ENCODE measurements around the gene SLC24A3. TPM values are rescaled to one million over a fixed set of nuclear protein-coding genes. Genes with fewer than 3 reads are reported as not detected.
A peak's percentile ranks its signal among the peaks of the same experiment; 100 is the strongest.

Gene SLC24A3
- total RNA-seq, 1 experiment from 2014 or later: 0.34 TPM

DNA sequence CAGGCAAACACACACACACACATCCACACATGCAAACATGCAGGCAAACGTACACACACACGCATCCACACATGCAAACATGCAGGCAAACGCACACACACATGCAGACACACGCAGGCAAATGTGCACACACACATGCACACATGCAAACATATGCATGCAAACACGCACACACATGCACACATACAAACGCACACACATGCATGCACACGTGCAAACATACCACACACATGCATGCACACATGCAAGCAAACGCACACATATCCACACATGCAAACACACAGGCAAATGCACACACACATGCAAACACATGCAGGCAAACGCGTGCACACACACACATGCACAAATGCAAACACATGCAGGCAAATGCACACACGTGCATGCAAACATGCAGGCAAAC lies 498.7 kb downstream of the SLC24A3 start:
- Histone ChIP-seq H3K4me1 (peaks cover 30% of the 10 kb centered on the region), H3K4me3 (no peak overlapping the region), H3K27me3 (no peaks in the 10 kb centered on the region), H3K36me3 (no peaks in the 10 kb centered on the region), H3K27ac (no peak overlapping the region), H3K9me3 (replicated peaks) (no peaks in the 10 kb centered on the region)
- no peak for DNase-seq

DNA sequence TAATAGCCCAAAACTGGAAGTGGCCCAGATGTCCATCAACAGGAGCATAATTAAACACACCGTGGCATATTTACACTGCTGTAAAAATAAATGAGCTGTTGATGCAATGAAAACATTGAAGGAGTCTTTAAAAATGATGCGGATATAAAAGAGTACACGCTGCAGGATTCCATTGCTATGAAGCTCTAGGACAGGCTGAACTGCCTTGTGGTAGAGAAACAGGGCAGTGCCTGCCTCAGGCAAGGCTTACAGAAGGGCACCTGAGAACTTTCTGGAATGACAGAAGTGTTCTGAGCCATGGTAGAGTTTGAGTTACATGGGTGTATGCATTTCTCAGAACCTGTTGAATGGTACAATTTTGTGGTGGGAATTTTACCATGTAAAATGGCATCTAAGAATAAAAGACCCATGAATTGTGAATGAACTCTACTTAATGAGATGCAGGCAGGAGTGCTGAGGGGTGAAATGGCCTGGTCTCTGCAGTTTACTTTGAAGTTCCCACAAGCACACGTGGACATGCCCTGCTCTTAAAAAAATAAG lies 500.3 kb downstream of the SLC24A3 start:
- DNase-seq: peak in 1 of 2 experiments; percentile 32
- Histone ChIP-seq H3K4me3 (no peak overlapping the region), H3K4me1 (peaks cover 30% of the 10 kb centered on the region), H3K9me3 (replicated peaks) (0 out of 2 replicates have a peak, but pooled peaks cover 4% of the 10 kb centered on the region), H3K27me3 (no peaks in the 10 kb centered on the region), H3K36me3 (no peaks in the 10 kb centered on the region), H3K27ac (no peak overlapping the region)

DNA sequence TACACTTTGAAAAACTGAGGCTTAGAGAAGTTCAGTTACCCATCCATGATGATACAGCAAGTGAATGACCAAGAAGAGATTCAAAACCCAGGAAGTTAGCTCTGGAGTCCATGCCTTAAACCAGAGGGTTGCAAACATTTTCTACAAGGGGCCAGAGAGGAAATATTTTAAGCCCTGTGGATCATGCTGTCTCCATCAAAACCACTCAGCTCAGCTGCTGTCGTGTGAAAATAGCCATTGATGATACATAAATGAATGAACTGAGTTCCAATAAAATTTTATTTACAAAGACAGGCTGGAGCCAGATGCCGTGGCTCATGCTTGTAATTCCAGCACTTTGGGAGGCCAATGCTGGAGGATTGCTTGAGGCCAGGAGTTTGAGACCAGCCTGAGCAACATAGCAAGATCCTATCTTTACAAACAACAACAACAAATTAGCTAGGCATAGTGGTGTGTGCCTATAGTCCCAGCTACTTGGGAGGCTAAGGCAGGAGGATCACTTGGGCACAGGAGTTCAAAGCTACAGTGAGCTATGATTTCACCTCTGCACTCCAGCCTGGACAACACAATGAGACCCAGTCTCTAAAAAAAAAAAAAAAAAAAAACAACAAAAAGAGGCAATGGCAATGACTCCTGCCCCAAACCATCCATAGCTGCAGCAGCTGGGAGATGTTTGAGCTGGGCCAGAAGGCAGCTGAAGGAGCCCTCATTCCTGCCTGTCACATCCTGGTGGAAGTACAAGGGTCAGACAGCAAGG lies 501.6 kb downstream of the SLC24A3 start:
- peak; percentile 36 to 56 for DNase-seq
- Histone ChIP-seq H3K27ac (no peak overlapping the region), H3K27me3 (no peaks in the 10 kb centered on the region), H3K36me3 (no peaks in the 10 kb centered on the region), H3K4me1 (peaks cover 30% of the 10 kb centered on the region), H3K4me3 (no peak overlapping the region), H3K9me3 (replicated peaks) (0 out of 2 replicates have a peak, but pooled peaks cover 4% of the 10 kb centered on the region)

DNA sequence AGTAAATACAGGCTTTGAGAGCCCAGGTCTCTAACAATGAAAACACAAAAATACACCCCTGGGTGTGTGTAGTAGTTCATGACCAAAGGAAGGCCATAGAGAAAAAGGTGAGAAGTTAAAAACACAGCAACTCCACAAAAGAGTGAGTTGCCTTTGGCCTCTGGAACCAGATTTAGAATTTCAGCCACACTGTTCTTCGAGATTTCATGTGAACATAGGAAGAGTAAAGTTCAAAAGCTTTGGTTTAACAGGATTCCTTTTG lies 502.1 kb downstream of the SLC24A3 start:
- Histone ChIP-seq H3K27me3 (no peaks in the 10 kb centered on the region), H3K36me3 (no peaks in the 10 kb centered on the region), H3K27ac (no peak overlapping the region), H3K9me3 (replicated peaks) (0 out of 2 replicates have a peak, but pooled peaks cover 4% of the 10 kb centered on the region), H3K4me1 (peaks cover 28% of the 10 kb centered on the region), H3K4me3 (no peak overlapping the region)
- no peak for DNase-seq

DNA sequence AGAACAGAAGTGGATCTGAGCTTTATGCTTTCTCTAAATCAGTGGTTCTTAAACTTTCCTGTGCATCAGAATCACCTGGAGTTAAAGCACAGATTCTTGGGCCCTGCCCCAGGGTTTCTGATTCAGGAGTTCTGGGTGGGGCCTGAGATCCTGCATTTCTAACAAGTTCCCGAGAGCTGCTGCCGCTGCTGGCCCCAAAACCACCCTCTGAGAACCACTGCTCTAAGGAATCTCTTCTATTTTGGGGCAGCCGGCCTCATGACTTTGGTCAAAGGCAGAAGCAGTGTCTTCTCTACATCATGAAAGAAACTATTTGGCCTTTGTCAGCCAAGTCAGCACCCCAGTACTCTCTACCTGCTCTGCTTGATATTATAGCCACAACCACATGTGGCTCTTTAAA lies 503.5 kb downstream of the SLC24A3 start:
- Histone ChIP-seq H3K27me3 (no peaks in the 10 kb centered on the region), H3K9me3 (replicated peaks) (0 out of 2 replicates have a peak, but pooled peaks cover 4% of the 10 kb centered on the region), H3K27ac (no peak overlapping the region), H3K36me3 (no peaks in the 10 kb centered on the region), H3K4me3 (no peak overlapping the region), H3K4me1 (peaks cover 16% of the 10 kb centered on the region)
- DNase-seq: no peak

DNA sequence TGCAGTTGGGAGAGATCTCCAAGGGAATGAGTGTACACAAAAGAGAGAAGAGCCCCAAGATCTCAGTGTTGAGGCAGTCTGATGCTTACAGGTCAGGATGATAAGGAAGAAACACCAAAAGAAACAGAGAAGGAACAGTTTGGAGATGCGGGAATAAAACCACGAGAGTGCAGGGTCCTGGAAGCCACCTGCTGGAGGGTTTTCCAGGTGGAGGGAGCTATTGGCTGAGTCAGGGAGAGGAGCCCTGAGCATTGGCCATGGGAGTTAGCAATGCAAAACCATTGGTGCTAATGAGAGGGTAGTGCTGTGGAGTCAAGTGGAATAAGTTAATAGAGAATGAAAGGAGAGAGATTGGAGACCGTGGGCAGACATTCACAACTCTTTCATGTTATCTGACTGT lies 506.4 kb downstream of the SLC24A3 start:
- Histone ChIP-seq H3K4me1 (peaks cover 4% of the 10 kb centered on the region), H3K4me3 (no peak overlapping the region), H3K27ac (no peak overlapping the region), H3K9me3 (replicated peaks) (0 out of 2 replicates have a peak, but pooled peaks cover 4% of the 10 kb centered on the region), H3K27me3 (no peaks in the 10 kb centered on the region; the same call in 1 of the 2 replicates), H3K36me3 (no peaks in the 10 kb centered on the region)
- no peak for DNase-seq

DNA sequence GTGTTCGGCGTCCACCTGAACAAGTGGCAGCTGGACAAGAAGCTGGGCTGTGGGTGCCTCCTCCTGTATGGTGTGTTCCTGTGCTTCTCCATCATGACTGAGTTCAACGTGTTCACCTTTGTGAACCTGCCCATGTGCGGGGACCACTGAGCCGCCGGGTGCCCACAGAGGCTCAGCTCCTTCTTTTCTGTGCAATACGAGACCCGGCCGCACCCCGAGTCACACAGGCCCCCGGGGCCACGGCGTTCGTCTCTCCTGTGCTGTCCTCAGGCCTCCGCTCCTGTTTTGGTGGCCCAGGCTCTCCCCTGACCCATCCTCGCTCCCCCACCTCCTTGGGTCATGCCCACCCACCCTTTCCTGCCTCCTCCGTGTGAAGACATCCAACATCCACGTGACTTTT lies 508.5 kb downstream of the SLC24A3 start:
- Histone ChIP-seq H3K36me3 (no peaks in the 10 kb centered on the region), H3K4me3 (no peak overlapping the region), H3K9me3 (replicated peaks) (0 out of 2 replicates have a peak, but pooled peaks cover 4% of the 10 kb centered on the region), H3K27me3 (no peaks in the 10 kb centered on the region; the same call in 1 of the 2 replicates), H3K27ac (no peak overlapping the region), H3K4me1 (no peaks in the 10 kb centered on the region)
- DNase-seq: no peak

DNA sequence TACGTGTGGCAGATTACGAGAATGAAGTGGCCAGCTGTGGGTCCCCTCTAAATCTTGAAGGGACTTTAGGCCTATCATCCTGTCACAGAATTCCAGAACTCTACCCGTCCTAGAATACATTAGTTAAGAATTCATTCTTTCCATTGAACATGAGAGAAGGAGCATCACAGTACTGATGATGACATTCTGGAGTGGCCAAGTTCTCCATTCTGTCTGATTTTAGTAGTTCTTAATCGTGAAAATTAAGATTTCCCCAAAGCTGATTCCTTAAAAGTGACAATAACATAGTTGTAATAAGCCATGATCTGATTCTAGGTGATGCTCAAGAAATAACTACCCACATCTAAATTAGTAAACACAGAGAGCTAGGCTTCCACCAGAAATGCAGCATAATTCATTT lies 510.6 kb downstream of the SLC24A3 start:
- H3K27ac ChIP-seq: no peak overlapping the region
- H3K4me3 ChIP-seq: no peak overlapping the region
- no peak for DNase-seq
- H3K27me3 ChIP-seq: no peaks in the 10 kb centered on the region; the same call in 1 of the 2 replicates
- H3K4me1 ChIP-seq: no peaks in the 10 kb centered on the region
- no peaks in the 10 kb centered on the region for H3K9me3 ChIP-seq (replicated peaks)
- H3K36me3 ChIP-seq: no peaks in the 10 kb centered on the region

DNA sequence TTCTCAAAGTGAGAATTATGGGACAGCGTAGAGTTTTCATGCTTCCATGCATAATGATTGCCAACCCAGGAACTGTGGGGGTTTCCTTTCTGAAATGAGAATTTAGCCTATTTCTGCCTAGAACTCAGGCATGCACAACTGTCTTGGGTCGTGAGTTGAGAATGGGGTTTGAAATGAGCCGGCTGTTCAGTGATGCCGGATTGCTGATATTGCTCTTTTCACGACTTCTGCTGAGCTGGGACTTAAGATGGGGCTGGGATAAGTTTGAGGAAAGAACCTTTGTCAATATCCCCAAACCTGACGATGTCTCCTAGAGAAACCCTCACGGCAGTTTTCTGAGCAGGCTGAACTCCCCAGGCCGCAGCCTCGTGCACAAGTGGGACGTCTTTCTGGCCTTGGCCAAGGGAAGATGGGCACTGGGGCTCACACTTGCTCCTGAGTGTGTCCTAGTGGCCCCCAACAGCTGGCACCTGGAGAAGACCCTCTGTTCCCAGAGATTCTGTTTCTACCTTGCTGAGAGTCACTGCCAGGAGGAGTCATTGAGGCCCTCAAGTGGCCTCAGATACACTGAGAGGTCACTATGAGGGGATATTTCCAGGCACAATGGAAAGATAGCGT lies 511.5 kb downstream of the SLC24A3 start:
- Histone ChIP-seq H3K27ac (no peak overlapping the region), H3K36me3 (no peaks in the 10 kb centered on the region), H3K4me1 (no peaks in the 10 kb centered on the region), H3K9me3 (replicated peaks) (no peaks in the 10 kb centered on the region), H3K4me3 (no peak overlapping the region), H3K27me3 (no peaks in the 10 kb centered on the region; the same call in 1 of the 2 replicates)
- no peak for DNase-seq

DNA sequence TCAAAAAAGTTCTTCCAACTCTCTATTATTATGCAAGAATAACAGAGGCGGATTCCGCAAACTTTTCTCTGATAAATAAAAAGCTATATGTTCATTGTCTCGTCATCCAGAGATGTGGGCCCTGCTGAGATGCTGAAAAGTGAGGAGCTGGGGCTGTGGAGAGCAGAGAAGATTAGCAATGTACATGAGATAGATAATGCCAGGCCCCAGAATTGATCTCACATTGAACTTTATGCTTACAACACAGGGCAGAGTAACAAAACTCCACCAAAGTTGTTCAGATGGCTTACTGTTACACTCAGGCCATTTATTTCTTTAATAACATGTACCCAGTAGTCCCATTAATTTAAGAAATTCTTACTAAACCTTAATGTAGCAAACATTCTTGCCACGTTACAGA lies 512.9 kb downstream of the SLC24A3 start:
- H3K27ac ChIP-seq: no peak overlapping the region
- H3K36me3 ChIP-seq: no peaks in the 10 kb centered on the region
- H3K27me3 ChIP-seq: no peaks in the 10 kb centered on the region; the same call in 1 of the 2 replicates
- H3K9me3 ChIP-seq (replicated peaks): no peaks in the 10 kb centered on the region
- no peak for DNase-seq
- no peaks in the 10 kb centered on the region for H3K4me1 ChIP-seq
- no peak overlapping the region for H3K4me3 ChIP-seq

DNA sequence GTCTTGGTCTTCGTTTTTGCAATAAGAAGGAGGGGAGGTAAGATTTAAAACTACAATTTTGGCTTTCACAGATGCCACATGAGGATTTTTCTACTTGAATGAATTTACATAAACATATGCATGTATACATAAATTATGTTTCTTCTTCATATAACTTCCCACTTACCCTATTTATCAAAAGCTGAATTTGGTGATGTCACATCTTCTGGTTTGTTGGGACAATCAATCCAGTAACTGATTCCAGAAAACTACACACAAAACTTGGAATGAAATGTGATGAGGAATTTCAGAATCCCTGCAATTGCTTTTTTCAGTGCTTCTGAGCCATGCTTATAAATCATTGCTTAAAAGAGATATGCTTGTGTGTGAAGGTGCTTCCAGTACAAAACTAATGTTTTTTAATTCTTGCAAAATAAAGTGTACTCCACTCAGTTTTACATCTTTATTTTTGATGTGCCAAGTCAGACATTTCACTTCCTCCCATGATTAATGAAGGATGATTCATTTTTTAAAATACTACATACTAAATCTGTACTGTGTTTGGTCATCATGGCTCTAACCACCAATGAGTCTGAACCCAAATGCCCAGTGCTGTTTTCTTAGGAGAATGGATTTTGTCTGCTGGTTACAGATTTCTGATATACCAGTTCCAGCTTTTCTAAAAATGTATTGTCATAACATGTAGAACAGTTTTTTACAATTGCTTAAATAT lies 513.5 kb downstream of the SLC24A3 start:
- Histone ChIP-seq H3K36me3 (no peaks in the 10 kb centered on the region), H3K27ac (no peak overlapping the region), H3K27me3 (no peaks in the 10 kb centered on the region; the same call in 1 of the 2 replicates), H3K4me1 (no peaks in the 10 kb centered on the region), H3K9me3 (replicated peaks) (no peaks in the 10 kb centered on the region), H3K4me3 (no peak overlapping the region)
- no peak for DNase-seq

DNA sequence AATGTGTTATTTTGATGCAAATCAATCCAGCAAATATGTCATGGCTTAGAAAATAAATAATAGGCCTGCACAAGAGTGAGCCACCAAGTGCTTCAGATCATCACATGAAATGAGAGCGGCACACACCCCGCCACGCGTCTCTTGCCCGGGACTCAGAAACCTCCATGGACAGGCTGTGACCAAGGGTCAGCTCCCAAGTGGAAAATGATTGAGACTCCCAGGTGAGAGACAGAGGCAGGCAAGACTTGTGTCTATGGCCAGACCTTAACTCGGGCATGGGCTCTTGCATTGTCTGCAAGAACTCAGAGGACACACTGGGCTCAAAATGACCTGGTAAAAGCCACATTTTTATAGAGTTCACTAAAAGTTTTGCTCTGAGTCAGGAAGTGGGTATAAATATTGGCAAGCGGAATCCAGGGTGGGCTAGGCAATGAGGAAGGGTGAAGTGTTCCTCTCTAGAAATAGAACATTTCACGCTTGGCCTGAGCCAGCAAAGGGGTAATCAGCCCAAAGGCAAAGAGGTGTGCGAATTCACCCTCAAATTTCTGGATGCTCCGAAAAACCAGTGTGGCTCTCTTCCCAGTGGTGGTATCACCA lies 514.9 kb downstream of the SLC24A3 start:
- no peaks in the 10 kb centered on the region for H3K9me3 ChIP-seq (replicated peaks)
- H3K4me1 ChIP-seq: no peaks in the 10 kb centered on the region
- no peak for DNase-seq
- no peak overlapping the region for H3K27ac ChIP-seq
- no peaks in the 10 kb centered on the region; the same call in 1 of the 2 replicates for H3K27me3 ChIP-seq
- no peaks in the 10 kb centered on the region for H3K36me3 ChIP-seq
- H3K4me3 ChIP-seq: no peak overlapping the region

DNA sequence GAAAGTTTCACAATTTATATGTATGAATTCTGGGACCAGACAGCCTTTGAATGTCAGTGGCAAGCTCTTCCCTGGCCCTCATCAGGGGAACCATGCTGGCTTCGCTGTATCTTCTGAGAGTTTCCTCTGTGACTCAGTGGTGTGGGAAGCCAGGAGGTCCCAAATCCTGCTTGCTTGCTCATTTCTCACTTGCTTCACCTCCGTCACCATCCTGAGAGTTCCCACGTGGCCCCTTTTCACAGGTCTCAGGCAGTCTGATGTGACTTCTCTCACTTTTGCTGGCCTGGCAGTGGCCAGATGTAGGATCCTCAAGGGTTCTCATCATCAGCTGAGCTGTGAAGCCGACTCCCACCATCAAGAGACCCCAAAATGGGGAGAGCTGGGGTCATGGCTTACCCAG lies 517.2 kb downstream of the SLC24A3 start:
- Histone ChIP-seq H3K36me3 (no peaks in the 10 kb centered on the region), H3K4me3 (no peak overlapping the region), H3K27me3 (no peaks in the 10 kb centered on the region), H3K4me1 (no peaks in the 10 kb centered on the region), H3K9me3 (replicated peaks) (no peaks in the 10 kb centered on the region), H3K27ac (no peak overlapping the region)
- DNase-seq: no peak

DNA sequence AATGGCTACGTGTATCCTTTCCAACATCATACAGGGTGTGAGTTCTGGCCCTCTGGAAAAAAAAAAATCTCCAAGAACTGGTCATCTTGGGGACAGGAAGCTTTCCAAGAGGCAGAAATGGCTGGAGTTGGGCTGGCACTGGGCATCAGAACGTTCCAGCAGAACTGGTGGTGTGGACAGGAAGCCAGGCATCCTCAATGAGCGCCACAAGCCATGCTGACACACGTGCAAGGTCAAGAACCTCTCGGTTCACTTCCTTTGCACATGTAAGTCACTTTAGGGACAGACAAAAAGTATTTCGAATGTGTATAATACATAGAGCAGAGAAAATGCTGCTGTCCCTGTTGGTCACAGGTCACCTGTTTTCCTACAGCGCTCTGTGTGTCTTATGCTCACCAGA lies 518.3 kb downstream of the SLC24A3 start:
- DNase-seq: no peak
- H3K27me3 ChIP-seq: no peaks in the 10 kb centered on the region
- H3K4me3 ChIP-seq: no peak overlapping the region
- H3K27ac ChIP-seq: no peak overlapping the region
- H3K4me1 ChIP-seq: peaks cover 10% of the 10 kb centered on the region
- no peaks in the 10 kb centered on the region for H3K36me3 ChIP-seq
- no peaks in the 10 kb centered on the region for H3K9me3 ChIP-seq (replicated peaks)

DNA sequence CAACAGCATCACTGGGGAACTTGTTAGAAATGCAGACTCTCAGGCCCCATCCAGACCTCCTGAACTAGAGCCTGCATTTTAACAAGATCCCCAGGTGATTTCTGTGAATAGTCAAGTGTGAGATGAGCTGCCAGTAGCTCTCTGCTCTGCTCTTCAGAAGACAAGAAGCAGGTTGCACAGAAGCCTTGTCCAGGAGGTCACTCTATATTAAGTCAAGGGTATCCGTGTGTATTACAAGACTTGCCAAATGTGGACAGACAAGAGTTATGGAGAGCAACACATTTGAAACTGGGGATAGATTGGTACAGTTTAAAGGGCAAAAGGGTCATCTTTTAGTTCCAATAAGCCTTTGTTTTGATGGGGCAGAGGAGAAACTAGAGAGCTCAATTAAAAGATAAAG lies 522.4 kb downstream of the SLC24A3 start:
- Histone ChIP-seq H3K4me3 (no peak overlapping the region), H3K36me3 (no peaks in the 10 kb centered on the region), H3K27me3 (no peaks in the 10 kb centered on the region), H3K4me1 (peaks cover 21% of the 10 kb centered on the region), H3K27ac (peak overlapping the region; percentile 57), H3K9me3 (replicated peaks) (no peaks in the 10 kb centered on the region)
- DNase-seq: no peak

Measured in SJCRH30 (cell line).